Measurements from ENCODE around the gene DEFB108B.
"Not testable (repeated sequence)": the region's sequence is repeated elsewhere in the genome, so short reads cannot be mapped to it uniquely, and the experiment has no call there.

The DEFB108B gene

GRCh38 chr11:71829686-71830085 lies 3.3 kb upstream of the DEFB108B start:
- not testable (repeated sequence) for H3K9me3 ChIP-seq (ENCODE audit: control insufficient read depth, low read length); H3K4me3 ChIP-seq (ENCODE audit: low read length); DNase-seq (ENCODE audit: low read depth); H3K4me1 ChIP-seq (ENCODE audit: control insufficient read depth, insufficient read depth, low read length); H3K36me3 ChIP-seq (ENCODE audit: control insufficient read depth, insufficient read depth, low read length, severe bottlenecking); H3K27me3 ChIP-seq (replicated peaks; ENCODE audit: control insufficient read depth, insufficient read depth, low read length); H3K9ac ChIP-seq (ENCODE audit: low read length)

- not testable (repeated sequence) for H3K9ac ChIP-seq (ENCODE audit: low read length); H3K4me1 ChIP-seq (ENCODE audit: control insufficient read depth, insufficient read depth, low read length); H3K36me3 ChIP-seq (ENCODE audit: control insufficient read depth, insufficient read depth, low read length, severe bottlenecking); H3K9me3 ChIP-seq (ENCODE audit: control insufficient read depth, low read length); H3K4me3 ChIP-seq (ENCODE audit: low read length); DNase-seq (ENCODE audit: low read depth); H3K27me3 ChIP-seq (replicated peaks; ENCODE audit: control insufficient read depth, insufficient read depth, low read length)
These were observed 9.7 kb downstream of the DEFB108B start for GRCh38 chr11:71842720-71843119.

- not testable (repeated sequence) for DNase-seq (ENCODE audit: low read depth); H3K27me3 ChIP-seq (replicated peaks; ENCODE audit: control insufficient read depth, insufficient read depth, low read length)
These were observed 10.4 kb downstream of the DEFB108B start for GRCh38 chr11:71843355-71843754.

GRCh38 chr11:71843858-71844257 lies 10.9 kb downstream of the DEFB108B start:
- no peak for DNase-seq (ENCODE audit: low read depth)
- Histone ChIP-seq H3K4me1 (ENCODE audit: control insufficient read depth, insufficient read depth, low read length) (no peaks in the 10 kb centered on the region), H3K36me3 (ENCODE audit: control insufficient read depth, insufficient read depth, low read length, severe bottlenecking) (no peaks in the 10 kb centered on the region), H3K9ac (ENCODE audit: low read length) (no peak overlapping the region), H3K4me3 (ENCODE audit: low read length) (no peak overlapping the region), H3K9me3 (ENCODE audit: control insufficient read depth, low read length) (no peaks in the 10 kb centered on the region), H3K27me3 (replicated peaks; ENCODE audit: control insufficient read depth, insufficient read depth, low read length) (no peaks in the 10 kb centered on the region)

More at GRCh38 chr11:71843355-71843754, 10.4 kb downstream of the DEFB108B start:
- H3K9me3 ChIP-seq (ENCODE audit: control insufficient read depth, low read length); H3K4me3 ChIP-seq (ENCODE audit: low read length); H3K4me1 ChIP-seq (ENCODE audit: control insufficient read depth, insufficient read depth, low read length); H3K9ac ChIP-seq (ENCODE audit: low read length); H3K36me3 ChIP-seq (ENCODE audit: control insufficient read depth, insufficient read depth, low read length, severe bottlenecking): not testable (repeated sequence)

GRCh38 chr11:71853895-71854294 lies 20.9 kb downstream of the DEFB108B start:
- not testable (repeated sequence) for H3K4me1 ChIP-seq (ENCODE audit: control insufficient read depth, insufficient read depth, low read length); DNase-seq (ENCODE audit: low read depth); H3K4me3 ChIP-seq (ENCODE audit: low read length); H3K9ac ChIP-seq (ENCODE audit: low read length); H3K9me3 ChIP-seq (ENCODE audit: control insufficient read depth, low read length); H3K36me3 ChIP-seq (ENCODE audit: control insufficient read depth, insufficient read depth, low read length, severe bottlenecking); H3K27me3 ChIP-seq (replicated peaks; ENCODE audit: control insufficient read depth, insufficient read depth, low read length)

GRCh38 chr11:71855880-71856279 lies 22.9 kb downstream of the DEFB108B start:
- H3K4me1 ChIP-seq (ENCODE audit: control insufficient read depth, insufficient read depth, low read length); H3K36me3 ChIP-seq (ENCODE audit: control insufficient read depth, insufficient read depth, low read length, severe bottlenecking); H3K4me3 ChIP-seq (ENCODE audit: low read length); H3K27me3 ChIP-seq (replicated peaks; ENCODE audit: control insufficient read depth, insufficient read depth, low read length); H3K9me3 ChIP-seq (ENCODE audit: control insufficient read depth, low read length); H3K9ac ChIP-seq (ENCODE audit: low read length); DNase-seq (ENCODE audit: low read depth): not testable (repeated sequence)

- not testable (repeated sequence) for H3K4me3 ChIP-seq (ENCODE audit: low read length); H3K4me1 ChIP-seq (ENCODE audit: control insufficient read depth, insufficient read depth, low read length); DNase-seq (ENCODE audit: low read depth); H3K9ac ChIP-seq (ENCODE audit: low read length); H3K36me3 ChIP-seq (ENCODE audit: control insufficient read depth, insufficient read depth, low read length, severe bottlenecking); H3K9me3 ChIP-seq (ENCODE audit: control insufficient read depth, low read length); H3K27me3 ChIP-seq (replicated peaks; ENCODE audit: control insufficient read depth, insufficient read depth, low read length)
These were observed 27.8 kb downstream of the DEFB108B start for GRCh38 chr11:71860835-71861234.

GRCh38 chr11:71863978-71864627 lies 31.1 kb downstream of the DEFB108B start:
- H3K9ac ChIP-seq (ENCODE audit: low read length); H3K9me3 ChIP-seq (ENCODE audit: control insufficient read depth, low read length); H3K4me1 ChIP-seq (ENCODE audit: control insufficient read depth, insufficient read depth, low read length); H3K36me3 ChIP-seq (ENCODE audit: control insufficient read depth, insufficient read depth, low read length, severe bottlenecking); H3K27me3 ChIP-seq (replicated peaks; ENCODE audit: control insufficient read depth, insufficient read depth, low read length); H3K4me3 ChIP-seq (ENCODE audit: low read length): not testable (repeated sequence)
- DNase-seq (ENCODE audit: low read depth), result peak; percentile 69

GRCh38 chr11:71867209-71867608 lies 34.2 kb downstream of the DEFB108B start:
- not testable (repeated sequence) for H3K9ac ChIP-seq (ENCODE audit: low read length); H3K4me3 ChIP-seq (ENCODE audit: low read length); H3K9me3 ChIP-seq (ENCODE audit: control insufficient read depth, low read length); H3K36me3 ChIP-seq (ENCODE audit: control insufficient read depth, insufficient read depth, low read length, severe bottlenecking); DNase-seq (ENCODE audit: low read depth); H3K27me3 ChIP-seq (replicated peaks; ENCODE audit: control insufficient read depth, insufficient read depth, low read length); H3K4me1 ChIP-seq (ENCODE audit: control insufficient read depth, insufficient read depth, low read length)

GRCh38 chr11:71869931-71870330 lies 36.9 kb downstream of the DEFB108B start:
- DNase-seq (ENCODE audit: low read depth); H3K4me3 ChIP-seq (ENCODE audit: low read length); H3K9me3 ChIP-seq (ENCODE audit: control insufficient read depth, low read length); H3K9ac ChIP-seq (ENCODE audit: low read length); H3K27me3 ChIP-seq (replicated peaks; ENCODE audit: control insufficient read depth, insufficient read depth, low read length); H3K4me1 ChIP-seq (ENCODE audit: control insufficient read depth, insufficient read depth, low read length); H3K36me3 ChIP-seq (ENCODE audit: control insufficient read depth, insufficient read depth, low read length, severe bottlenecking): not testable (repeated sequence)

GRCh38 chr11:71870661-71871060 lies 37.7 kb downstream of the DEFB108B start:
- DNase-seq (ENCODE audit: low read depth); H3K36me3 ChIP-seq (ENCODE audit: control insufficient read depth, insufficient read depth, low read length, severe bottlenecking): not testable (repeated sequence)

GRCh38 chr11:71876262-71876661 lies 43.3 kb downstream of the DEFB108B start:
- DNase-seq (ENCODE audit: low read depth); H3K27me3 ChIP-seq (replicated peaks; ENCODE audit: control insufficient read depth, insufficient read depth, low read length); H3K4me1 ChIP-seq (ENCODE audit: control insufficient read depth, insufficient read depth, low read length); H3K4me3 ChIP-seq (ENCODE audit: low read length); H3K9ac ChIP-seq (ENCODE audit: low read length); H3K36me3 ChIP-seq (ENCODE audit: control insufficient read depth, insufficient read depth, low read length, severe bottlenecking); H3K9me3 ChIP-seq (ENCODE audit: control insufficient read depth, low read length): not testable (repeated sequence)

More at GRCh38 chr11:71870661-71871060, 37.7 kb downstream of the DEFB108B start:
- H3K4me3 ChIP-seq (ENCODE audit: low read length); H3K9me3 ChIP-seq (ENCODE audit: control insufficient read depth, low read length); H3K4me1 ChIP-seq (ENCODE audit: control insufficient read depth, insufficient read depth, low read length); H3K9ac ChIP-seq (ENCODE audit: low read length); H3K27me3 ChIP-seq (replicated peaks; ENCODE audit: control insufficient read depth, insufficient read depth, low read length): not testable (repeated sequence)
